HG02884 (cell line): Measurements from ENCODE around the gene ZNF48.

Source experiments
- ATAC-seq: cut with Tn5 transposase; IDR thresholded peaks from one replicate; pipeline ENCODE4 v1.9.1; 2021; ENCODE audit warnings: mild to moderate bottlenecking, moderate library complexity; ENCODE audit not compliant: unreplicated experiment

The ZNF48 gene

DNA sequence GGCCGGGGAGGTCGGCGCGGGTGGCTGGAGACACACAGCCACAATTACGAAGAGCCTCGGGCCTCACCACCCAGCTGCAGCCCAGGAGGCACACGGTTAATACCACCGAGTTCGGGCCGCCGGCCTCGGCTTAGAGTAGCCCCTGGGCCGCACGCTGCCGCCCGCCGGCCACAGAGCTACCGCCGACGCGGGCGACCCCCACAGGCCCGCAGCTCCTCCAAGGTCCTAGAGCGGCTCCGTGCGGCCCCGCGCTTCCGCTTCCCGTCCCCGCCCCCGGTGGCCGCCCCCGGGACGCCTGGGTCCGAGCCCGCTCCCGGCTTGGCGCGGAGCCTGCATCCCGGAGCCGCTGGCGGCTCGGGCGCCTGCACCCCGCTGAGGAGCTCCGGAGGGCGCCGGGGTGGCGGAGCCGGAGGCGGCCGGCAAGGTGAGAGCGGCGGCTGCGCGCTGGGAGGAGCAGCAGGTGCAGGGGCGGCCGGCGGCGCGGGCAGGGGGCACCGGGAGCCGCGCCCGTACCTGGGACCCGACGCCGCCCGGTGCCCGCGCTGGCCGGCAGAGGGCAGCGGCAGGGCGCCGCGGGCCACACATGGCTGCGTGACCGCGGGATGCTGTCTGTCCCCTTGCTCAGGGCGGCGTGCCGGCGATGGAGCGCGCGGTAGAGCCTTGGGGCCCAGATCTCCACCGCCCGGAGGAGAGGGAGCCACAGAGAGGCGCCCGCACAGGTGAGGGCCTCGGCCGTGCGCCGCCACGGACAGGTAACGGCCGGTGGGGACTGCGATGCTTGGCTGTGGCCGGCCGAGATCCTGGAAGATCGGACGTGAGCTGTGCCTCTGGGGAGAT, at the start of gene ZNF48:
Gene ZNF48, plus strand, starts transcription at position 266 of the 837 bp plus-strand sequence. Its CDS starts 375 bp downstream, at position 641.
- peak; percentile 67 for ATAC-seq

DNA sequence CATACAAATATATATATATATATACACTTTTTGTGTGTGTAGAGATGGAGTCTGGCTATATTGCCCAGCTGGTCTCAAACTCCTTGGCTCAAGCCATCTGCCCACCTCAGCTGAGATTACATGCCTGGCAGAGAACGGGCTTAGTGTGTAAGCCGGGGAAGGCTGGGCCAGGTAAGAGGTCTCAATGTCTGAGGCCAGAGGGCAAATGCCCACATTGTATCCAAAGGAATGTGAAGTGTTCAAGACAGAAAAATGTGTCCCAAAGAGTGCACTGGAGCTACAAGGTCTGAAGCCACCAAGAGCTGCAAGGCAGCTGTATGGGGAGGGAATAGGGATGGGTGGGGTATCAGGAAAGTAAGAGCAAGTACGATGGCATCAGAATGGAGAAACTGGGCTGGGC, 48.9 kb upstream of the ZNF48 start:
- no peak for ATAC-seq

DNA sequence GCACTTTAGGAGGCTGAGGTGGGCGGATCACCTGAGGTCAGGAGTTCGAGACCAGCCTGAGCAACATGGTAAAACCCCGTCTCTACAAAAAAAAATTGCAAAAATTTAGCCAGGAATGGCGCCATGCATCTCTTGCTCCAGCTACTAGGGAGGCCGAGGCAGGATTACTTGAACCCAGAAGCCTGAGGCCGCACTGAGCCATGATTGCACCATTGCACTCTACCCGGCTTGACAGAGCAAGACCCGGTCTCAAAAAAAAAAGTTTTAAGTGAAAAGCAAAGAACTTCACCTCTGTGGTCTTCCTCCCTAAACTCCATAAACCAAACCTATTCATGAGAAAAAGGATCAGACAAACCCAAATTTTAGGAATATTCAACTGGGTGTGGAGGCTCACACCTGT, 47.1 kb upstream of the ZNF48 start:
- no peak for ATAC-seq

DNA sequence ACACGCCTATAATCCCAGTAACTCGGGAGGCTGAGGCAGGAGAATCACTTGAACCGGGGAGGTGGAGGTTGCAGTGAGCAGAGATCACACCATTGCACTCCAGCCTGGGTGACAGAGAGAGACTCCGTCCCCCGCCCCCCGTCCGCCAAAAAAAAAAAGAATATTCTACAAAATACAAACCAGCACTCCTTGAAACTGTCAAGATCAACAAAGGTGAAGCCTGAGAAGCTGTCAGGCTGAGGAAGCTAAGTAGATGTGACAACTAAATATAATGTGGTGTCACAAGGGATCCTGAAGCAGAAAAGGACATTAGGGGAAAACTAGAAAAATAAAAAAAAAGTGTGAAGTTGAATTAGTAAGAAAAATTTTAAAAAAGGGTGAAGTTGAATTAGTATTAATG, 46.3 kb upstream of the ZNF48 start:
- no peak for ATAC-seq

DNA sequence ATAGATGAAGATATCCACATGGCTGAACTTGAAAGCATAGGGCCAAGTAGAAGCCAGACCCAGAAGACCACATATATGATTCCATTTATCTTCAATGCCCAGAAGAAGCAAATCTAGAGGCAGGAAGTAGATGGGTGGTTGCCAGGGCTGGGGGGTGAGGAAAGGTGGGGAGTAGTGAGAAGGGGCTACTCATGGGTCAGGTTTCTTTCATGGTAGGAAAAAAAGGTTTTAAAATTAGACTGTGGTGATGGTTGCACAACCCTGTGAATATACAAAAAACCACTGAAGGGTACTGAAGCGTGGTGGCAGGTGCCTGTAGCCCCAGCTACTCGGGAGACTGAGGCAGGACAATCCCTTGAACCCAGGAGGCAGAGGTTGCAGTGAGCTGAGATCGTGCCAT, 45.5 kb upstream of the ZNF48 start:
- no peak for ATAC-seq

DNA sequence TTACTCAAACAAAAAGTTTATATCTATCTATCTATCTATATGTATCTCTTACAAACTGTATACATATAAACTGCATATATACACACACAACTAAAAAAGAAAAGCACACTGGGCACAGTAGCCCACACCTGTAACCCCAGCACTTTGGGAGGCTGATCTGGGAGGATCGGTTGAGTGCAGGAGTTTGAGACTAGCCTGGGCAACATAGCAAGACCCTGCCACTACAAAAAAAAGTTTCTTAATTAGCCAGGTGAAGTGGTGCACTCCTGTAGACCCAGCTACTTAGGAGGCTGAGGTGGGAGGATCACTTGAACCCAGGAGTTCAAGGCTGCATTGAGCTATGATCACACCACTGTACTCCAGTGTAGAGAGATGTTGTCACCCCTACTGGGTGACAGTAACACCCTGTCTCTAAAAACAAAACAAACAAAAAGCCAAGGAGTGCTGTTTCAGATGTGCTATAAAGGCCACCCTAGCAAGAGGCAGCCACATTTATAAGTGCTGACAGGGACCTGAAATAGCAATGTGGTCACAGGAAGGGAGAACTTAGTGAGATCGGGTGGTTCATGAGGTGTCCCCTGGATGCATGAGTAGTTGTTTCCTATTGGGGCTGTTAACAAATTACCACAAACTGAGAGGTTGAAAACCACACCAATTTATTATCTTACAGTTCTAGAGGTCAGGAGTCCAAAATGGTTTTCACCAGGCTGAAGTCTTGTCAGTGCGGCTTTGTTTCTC, 44.9 kb upstream of the ZNF48 start:
- no peak for ATAC-seq

DNA sequence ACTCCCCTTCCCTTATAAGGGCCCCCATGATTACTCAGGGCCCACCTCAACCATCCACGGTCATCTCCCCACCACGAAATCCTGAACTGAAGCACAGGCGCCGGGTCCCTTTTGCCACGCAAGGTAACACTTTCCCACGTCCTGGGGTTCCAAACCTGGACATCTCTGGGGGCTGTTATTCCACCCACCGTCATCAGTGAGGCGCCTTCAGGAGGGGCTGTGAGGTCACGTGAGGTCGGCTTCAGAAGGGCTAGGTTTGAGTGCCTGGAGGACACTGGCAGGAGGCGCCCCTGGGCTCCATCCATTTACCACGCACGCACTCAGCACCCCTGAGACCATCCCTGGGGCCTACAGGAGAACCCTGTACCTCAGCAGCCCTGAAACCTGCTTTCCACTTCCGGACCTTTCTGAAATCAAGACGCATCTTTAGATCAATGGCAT, 44.2 kb upstream of the ZNF48 start:
- no peak for ATAC-seq

DNA sequence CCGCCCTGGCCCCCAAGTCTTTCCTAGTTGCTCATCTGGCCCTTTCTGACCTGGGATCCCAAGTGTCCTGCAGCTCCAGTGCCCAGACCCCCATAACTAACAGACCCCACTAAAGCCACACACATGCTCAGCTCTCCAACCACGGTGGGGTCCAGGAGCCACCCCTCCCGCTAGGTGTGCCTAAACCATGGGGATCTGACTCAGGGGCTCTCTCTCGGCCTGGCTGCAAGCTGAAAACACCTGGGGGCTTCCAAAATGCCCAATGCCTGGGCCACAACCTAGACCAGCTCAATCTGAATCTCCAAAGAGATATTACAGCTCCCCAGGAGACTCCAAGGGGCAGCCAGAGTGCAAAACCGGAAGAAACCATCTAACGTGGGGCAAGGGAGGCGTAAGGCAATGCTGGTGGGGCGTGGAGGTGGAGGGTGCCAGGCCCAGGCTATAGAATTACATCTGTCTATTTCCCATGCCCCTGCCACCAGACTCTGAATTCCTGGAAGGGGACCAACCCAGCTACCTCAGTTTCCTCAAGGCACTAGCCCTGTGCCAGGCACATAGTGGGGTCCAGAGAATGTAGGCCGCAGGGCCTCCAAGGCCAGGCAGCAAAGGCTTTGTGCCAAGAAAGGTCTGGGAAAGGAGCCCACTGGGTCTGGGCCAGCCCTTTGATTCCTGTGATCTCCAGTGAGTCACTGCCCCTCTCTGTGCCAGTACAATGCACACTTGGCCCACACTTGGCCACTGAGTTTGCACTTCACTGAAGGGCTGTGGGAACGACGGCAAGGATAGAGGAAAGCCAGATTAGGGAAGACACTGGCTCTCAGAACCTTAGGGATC, 43.4 kb upstream of the ZNF48 start:
- ATAC-seq: no peak

DNA sequence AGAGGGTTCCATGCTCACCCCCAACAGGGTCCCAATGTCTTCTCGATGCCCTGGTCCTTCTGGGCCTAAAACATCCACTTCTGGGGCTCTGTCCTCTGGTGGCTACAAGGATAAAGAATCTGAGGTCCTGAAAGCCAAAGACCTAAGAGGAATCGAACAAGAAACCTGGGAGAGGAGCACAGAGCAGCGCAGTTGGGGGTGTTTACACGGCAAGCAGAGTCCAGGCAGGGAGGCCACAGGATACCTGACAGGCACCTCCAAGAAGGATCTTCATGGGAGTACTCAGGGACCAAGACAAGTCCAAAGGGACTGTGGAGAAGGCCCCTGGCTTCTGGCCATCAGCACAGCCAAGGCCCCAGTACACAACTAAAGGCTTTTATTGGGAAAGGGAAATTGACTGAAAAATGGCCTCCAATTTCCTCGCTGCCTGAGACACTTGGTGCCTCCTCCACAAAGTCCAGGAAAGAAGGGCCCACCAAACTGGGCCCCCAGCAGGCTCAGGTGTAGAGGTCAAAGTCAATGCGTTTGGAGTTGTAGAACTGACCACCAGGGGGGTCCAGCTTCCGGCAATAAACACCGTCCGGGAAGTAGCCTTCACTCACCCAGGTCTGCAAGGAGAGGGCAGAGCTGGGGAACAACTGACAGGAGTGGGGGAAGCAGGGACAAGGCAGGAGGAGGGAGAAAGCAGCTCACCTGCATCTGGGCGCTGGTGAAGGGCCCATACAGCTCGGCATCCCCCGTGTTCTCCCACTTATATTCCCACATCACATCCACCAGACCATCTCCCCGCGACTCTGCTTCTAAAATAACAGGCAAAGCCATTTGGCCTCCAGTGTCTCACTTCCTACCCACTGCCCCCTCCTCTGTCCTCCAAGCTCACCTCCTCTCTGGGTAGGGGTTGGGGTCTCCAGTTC, 42.5 kb upstream of the ZNF48 start:
- no peak for ATAC-seq

DNA sequence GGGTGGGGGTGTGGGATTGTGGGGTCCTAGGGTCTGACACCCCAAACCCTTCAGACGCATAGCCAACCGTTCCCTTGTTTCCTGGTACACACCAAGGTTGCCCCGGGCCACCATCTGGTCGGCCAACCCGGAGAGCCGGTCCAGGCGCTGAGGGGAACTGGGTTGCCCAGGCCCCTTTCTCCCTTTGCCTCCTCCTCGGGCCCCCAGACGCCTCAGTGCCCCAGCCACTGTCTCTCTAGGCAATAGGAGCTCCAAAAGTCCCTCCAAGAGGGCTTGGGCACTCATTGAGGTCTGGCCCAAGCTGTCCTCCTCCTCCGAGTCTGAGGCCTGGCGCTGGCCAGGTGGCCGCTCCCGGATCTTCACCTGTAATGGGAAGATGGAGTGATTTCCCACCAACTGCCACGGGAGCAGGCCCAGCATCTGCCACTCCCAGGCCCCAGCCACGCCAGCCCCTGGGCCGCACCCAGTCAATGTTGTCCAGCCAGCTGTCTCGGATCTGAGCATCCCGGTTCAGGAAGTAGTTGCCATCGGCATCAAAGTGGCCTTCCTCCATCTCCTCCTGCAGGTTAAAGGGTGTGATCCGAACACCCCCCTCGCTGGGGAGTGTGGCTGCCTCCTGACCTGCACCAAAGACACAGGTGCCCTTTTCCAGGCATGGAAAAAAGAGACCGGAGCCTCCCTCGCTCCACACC, 41.6 kb upstream of the ZNF48 start:
- no peak for ATAC-seq

DNA sequence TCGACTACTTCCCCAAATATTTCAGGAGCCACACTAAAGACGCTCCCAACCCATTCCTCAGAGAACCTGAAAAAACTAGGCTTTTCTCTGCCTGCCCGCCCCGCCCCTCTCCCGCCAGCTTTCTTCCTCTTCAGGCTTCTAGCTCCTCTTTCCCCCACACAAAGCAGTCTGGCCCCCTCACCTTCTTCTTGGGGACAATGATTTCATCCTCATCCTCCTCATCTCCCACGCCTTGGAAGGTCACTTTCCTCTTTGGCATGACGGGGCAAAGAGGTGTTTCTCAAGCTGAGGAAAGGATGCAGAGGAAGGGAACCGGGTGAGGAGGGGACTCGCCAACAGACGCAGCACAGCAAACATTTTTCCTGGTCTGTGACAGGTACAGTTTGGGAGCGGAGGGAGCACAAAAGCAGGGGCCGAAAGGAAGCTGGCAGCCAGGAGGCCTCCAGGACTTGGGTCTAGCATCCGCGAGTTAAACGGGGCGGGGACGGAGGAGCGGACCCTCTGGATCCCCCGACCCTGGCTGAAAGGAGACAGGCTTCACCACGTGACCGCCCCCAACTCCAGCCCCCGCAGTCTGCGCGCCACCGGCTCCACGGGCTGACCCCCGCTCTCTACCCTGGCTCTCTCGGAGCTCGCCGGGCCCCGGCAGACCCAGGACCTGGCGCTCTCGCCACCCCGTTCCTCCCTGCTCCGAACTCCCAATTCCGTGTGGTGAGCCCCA, 40.6 kb upstream of the ZNF48 start:
- peak; percentile 15 for ATAC-seq

DNA sequence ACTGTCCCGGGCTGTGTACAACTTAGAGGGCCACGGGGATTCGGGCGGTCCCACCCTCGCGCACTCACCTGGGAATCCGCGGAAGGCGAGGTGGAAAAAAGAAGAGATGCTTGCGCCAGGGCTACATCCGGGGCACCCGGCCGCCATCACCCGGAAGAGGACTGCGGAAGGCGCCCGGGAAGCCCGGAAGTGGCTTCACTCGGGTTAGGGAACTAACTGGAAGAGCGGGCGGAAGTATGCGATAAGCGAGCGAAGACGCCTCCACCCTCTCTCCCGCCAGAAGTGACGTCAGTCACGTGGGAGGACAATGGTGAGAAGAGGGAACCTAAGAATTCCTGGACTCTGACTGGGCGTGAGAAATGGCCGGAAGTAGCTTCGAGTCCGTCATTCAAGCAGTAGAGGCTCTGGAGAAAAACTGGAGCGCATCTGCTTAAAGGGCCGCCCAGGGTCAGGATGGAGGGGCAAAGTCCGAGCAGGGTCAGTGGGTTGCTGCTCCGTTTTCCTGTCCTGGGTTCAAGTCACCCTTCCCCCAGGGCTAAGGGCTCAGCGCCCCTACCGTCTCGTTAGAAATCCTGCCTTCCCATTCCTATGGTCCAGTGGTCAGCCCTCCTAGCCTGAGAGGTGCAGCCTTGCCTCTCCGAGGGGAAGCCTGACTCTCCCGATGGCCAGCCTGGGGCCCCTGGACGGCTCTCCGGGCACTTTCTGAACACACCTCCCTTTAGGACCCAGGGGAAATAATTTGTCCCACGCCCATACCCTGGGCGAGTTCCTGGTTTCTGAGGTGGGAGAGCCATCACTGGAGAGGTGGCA, 39.9 kb upstream of the ZNF48 start, which contains the start of gene CD2BP2:
Gene CD2BP2, minus strand, starts transcription at position 165 of the 810 bp plus-strand sequence. CDS start 627 bp downstream, outside the sequence.
- ATAC-seq: peak; percentile 67

DNA sequence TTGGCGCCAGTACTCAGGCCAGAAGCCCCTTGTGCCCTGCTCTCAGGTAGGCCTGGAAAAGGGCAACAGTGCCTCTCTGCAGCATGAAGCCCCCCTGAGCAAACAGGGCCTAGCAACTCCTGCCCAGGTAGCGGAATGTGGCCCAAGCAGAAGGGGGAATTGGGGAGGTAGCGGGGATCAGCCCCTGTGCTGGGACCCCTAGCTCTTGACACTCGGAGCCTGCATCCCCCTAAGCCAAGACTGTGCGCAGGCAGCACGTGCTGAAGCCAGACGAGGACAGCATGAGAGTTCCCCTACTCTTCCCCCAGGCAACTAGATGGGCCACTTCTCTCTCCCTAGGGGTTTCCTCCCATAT, 39.3 kb upstream of the ZNF48 start:
- no peak for ATAC-seq

DNA sequence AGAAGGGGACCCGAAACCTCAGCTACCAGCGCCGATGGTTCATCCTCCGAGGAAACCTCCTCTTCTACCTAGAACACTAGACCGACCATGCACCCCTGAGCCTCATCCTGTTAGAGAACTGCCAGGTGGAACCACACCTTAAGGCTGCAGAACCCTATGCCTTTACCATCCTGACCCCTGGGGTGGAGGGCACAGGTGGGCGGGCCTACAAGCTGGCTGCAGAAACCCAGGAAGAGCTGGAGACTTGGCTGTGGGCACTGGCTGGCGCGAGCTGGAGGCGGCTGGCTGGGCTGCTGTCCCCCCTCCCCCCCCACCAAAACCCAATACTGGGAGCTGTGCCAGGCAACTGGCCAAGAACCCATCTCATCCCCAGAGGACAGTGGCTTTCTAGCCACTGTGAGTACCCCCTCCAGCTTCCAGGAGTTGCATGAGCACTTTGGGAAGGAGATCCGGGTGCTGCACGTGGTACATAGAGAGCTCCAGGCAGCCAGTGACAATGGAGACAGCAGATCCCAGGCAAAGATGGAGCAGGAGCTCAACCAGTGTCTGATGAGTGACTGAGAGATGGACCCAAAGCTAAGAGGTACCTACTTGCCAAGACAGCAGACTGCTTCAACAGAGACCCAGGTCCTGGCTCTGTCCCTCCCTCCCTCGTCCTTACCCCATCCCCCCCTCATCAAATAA, 38.7 kb upstream of the ZNF48 start:
- ATAC-seq: no peak

DNA sequence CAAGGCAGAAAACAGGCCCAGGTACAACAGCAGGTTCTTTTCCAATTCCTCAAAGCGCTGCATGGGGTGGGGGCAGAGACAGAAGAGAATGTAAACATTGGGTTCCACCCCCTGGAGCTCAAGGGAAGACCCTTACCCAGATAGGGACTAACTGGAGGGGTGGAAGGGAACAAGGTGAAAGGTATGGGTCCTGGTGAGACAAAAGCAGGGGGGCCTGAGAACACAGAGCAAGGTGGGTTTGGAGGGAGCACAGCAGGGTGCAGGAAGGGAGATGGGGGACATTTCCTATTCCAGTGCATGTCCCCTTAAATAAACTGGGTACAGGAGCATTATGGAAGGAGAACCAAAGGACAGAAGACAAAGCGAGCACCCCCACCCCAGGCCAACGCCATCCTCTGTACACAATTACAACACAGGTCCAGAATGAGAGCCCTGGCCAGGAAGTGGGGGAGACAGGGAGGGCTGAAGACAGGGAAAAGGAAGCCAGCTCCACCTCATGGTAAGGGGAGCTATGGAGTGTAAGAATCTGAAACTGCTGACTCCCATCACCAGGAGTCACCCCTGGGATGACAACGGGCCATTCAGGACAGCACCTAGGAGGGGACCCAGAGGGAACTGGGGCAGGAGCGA, 38.0 kb upstream of the ZNF48 start:
- ATAC-seq: no peak

DNA sequence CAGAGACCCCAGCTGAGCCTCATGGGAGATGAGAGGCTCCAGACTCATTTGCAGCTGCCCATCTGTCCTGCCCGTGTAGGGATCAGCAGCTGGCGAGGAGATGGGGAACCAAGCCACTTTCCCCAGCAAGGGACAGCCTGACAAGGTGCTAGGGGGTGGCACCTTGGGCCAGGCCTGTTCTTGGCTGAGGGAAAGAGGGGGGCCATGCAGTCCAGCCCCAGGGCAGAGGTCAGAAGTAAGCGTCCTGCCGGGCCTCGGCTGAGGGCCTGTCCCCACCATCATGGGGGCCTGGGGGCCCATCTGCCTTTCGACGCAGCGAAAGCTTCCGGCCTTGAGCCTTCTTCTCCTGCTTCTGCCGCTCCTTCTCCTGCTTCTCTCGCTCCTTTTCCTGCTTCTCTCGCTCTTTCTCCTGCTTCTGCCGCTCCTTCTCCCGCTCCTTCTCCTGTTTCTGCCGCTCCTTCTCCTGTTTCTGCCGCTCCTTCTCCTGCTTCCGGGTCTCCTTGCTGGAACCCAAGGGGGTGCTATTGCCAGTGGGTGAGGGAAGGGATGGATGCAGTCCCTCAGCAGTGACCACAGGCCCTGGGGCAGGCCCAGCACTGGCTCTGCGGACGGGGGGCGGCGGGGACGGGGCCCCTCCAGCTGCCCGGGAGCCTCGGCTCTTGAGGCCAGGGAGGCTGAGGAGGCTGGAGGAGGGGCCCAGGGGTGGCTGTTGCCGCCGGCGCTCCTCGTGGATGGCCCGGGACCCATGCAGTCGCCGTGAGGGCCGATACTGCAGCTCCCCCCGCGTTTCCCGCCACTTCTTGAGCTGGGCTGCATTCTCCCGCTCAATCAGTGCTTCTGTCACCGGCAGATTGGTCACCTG, 37.3 kb upstream of the ZNF48 start:
- no peak for ATAC-seq
